Gastrocnemius medialis (tissue), 4 donors: Measurements from ENCODE around the gene EHD2. TPM values are rescaled to one million over a fixed set of nuclear protein-coding genes. Genes with fewer than 3 reads are reported as not detected.
A peak's percentile ranks its signal among the peaks of the same experiment; 100 is the strongest.

Experiments
- ATAC-seq, 2 donors: fragments of 150-250 bp; one replicate each; pipeline ENCODE4 v1.9.1; 2016
- DNase-seq, 2 donors: peaks; one replicate each; pipeline ENCODE4 v3.0.0-alpha.2; 2019
- H3K27ac ChIP-seq, 4 donors: fragments of 200-600 bp; sonication (generic); 1 replicate in 1 of 4; 2 replicates in 3 of 4; pipeline ENCODE4 v1.5.1; 2016 to 2018; ENCODE audit warnings: mild to moderate bottlenecking in 2 of 4, moderate library complexity in 1 of 4
- H3K27me3 ChIP-seq, 3 donors: fragments of 200-600 bp; sonication (generic) in 2 of 3; 1 replicate in 1 of 3; 2 replicates in 2 of 3; pipeline versions ENCODE4 v1.5.1 to v1.6.0; 2016 to 2019; ENCODE audit warnings: mild to moderate bottlenecking in 1 of 3, moderate library complexity in 1 of 3
- H3K36me3 ChIP-seq, 2 donors: fragments of 200-600 bp; sonication (generic) in 1 of 2; one replicate each; pipeline ENCODE4 v1.5.1; 2017 to 2018
- H3K4me1 ChIP-seq, 2 donors: fragments of 200-600 bp; sonication (generic) in 1 of 2; one replicate each; pipeline ENCODE4 v1.5.1; 2016 to 2017; ENCODE audit warnings: mild to moderate bottlenecking in 2 of 2
- H3K4me3 ChIP-seq, 4 donors: fragments of 200-600 bp; sonication (generic) in 3 of 4; 1 replicate in 1 of 4; 2 replicates in 3 of 4; pipeline ENCODE4 v1.5.1; 2016 to 2019; ENCODE audit warnings: mild to moderate bottlenecking in 2 of 4
- H3K9me3 ChIP-seq, 3 donors: fragments of 200-600 bp; sonication (generic) in 2 of 3; 1 replicate in 1 of 3; 2 replicates in 2 of 3; pipeline ENCODE4 v1.5.1; 2016 to 2019
- POLR2A ChIP-seq, 2 donors: fragments of 450-650 bp; IDR thresholded peaks; one replicate each; pipeline ENCODE4 v1.6.1; 2017; ENCODE audit warnings: antibody characterized with exemption in 2 of 2, mild to moderate bottlenecking in 2 of 2, moderate library complexity in 2 of 2
- in situ Hi-C, 4 donors: fragments of 200-750 bp; cut with MboI; loops; one replicate each; pipeline versions ENCODE4 v1.15.0 to v1.8.0; 2017; ENCODE audit warnings: low sequenced_read_pairs in 4 of 4
- intact Hi-C: fragments of 100-400 bp; cut with DNase I; formaldehyde crosslinking; loops from one replicate; pipeline ENCODE4 v1.15.1; 2023; ENCODE audit warnings: low total_unique reads
- total RNA-seq, 4 donors: library from RNA; depleted of rRNA; stranded (reverse); fragments of >200 nt; gene quantifications; one replicate each; pipeline versions ENCODE4 v1.1.0 to v1.2.3, GENCODE V29; 2016
- TF ChIP-seq, protein P1 (sequence below), 5 experiments: fragments of 450-650 bp in 3 of 5; fragments of 200-600 bp in 2 of 5; sonication (generic) in 2 of 5; IDR thresholded peaks in 4 of 5; conservative IDR thresholded peaks in 1 of 5; 1 replicate in 4 of 5; 2 replicates in 1 of 5; pipeline ENCODE4 v1.5.1; 2016 to 2019; ENCODE audit warnings: antibody characterized with exemption in 5 of 5, mild to moderate bottlenecking in 3 of 5, moderate library complexity in 3 of 5

EHD2 gene
- total RNA-seq, 4 donors from 2014 or later = 10.9 to 46.6 (median 33.8) TPM

DNA sequence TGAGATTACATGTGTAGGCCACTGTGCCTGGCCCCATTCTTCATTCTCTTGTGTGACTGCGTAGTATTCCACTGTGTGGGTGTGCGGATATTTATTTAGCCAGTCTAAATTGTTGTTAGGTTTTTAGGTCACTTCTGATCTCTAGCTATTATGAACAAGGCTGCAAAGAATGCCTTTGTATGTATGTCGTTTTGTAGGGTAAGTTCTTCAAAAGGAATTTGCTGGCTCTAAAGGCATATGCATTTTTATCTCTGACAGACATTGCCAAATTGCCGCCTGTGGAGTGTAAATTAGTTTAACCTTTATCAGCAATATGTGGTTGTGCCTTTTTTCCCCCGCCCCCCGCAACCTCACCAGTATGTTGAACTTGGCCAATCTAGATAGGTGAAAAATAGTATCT, 30.3 kb upstream of the EHD2 start:
- H3K4me1 ChIP-seq = peaks cover 0 to 8% of the 10 kb centered on the region in 2 donors
- H3K36me3 ChIP-seq = peaks cover 0 to 29% of the 10 kb centered on the region in 2 donors
- TF ChIP-seq POLR2A (IDR thresholded peaks at IDR 0.05) = no peak
- TF ChIP-seq, protein P1, sequence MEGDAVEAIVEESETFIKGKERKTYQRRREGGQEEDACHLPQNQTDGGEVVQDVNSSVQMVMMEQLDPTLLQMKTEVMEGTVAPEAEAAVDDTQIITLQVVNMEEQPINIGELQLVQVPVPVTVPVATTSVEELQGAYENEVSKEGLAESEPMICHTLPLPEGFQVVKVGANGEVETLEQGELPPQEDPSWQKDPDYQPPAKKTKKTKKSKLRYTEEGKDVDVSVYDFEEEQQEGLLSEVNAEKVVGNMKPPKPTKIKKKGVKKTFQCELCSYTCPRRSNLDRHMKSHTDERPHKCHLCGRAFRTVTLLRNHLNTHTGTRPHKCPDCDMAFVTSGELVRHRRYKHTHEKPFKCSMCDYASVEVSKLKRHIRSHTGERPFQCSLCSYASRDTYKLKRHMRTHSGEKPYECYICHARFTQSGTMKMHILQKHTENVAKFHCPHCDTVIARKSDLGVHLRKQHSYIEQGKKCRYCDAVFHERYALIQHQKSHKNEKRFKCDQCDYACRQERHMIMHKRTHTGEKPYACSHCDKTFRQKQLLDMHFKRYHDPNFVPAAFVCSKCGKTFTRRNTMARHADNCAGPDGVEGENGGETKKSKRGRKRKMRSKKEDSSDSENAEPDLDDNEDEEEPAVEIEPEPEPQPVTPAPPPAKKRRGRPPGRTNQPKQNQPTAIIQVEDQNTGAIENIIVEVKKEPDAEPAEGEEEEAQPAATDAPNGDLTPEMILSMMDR (IDR thresholded peaks at IDR 0.05 in 4 of 5, conservative IDR thresholded peaks at IDR 0.05 in 1 of 5) = no peak
- intact Hi-C loops (no loop called here), in situ Hi-C loops (no loop called here)
- no peak for DNase-seq
- H3K27me3 ChIP-seq = no peaks in the 10 kb centered on the region
- ATAC-seq = no peak
- no peaks in the 10 kb centered on the region for H3K9me3 ChIP-seq
- H3K4me3 ChIP-seq = no peak overlapping the region
- H3K27ac ChIP-seq = no peak overlapping the region

DNA sequence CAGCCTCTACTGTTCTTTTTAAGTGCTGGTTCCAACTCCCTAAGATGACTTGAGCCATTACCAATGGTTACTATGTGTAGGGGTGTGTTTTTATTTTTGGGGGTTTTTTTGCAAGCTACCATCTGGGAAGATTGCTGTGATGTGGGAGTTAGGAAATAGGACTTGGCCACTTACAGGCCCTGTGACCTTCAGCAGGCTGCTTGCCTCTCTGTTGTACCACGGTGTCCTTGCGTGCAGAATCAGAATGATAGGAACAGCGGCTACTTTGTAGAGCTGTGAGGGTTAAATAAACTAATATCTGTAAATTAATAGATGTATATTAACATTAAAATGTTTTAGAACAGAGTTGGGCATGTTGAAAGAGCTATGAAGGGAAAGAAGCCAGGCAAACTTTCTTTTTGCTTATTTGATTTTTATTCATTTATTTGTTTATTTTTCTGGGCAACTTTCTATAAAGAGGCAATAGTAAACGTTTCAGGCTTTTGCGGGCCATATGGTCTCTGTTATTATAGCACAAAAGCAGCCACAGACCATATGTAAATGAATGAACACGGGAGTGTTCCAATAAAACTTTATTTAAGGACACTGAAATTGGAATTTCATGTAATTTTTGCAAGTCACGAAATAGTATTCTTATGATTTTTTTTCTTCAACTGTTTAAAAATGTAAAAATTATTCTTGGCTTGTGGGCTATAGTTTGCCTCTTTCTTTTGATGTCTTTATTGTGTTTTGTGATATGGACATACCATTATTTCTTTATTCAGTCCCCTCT, 26.4 kb upstream of the EHD2 start:
- intact Hi-C loops (no loop called here), in situ Hi-C loops (no loop called here)

DNA sequence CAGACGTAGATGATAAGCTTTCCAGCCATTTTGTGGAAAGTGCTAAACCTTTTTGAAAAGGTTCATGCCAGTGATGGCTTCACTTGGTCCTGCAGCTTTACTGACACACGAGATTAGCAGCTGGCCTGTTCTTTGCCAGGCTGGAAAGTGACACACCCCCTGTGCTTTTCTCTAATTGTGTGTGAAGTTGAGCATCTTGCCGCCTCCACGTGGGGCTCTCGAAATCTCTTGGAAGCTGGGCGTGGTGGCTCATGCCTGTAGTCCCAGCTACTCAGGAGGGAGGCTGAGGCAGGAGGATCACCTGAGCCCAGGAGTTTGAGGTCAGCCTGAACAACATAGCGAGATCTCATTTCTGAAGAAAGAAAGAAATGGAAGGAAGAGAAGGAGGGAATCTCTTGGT, 25.3 kb upstream of the EHD2 start:
- Histone ChIP-seq H3K9me3 (no peaks in the 10 kb centered on the region), H3K27me3 (no peaks in the 10 kb centered on the region), H3K4me1 (peaks cover 13 to 18% of the 10 kb centered on the region in 2 donors), H3K27ac (peak overlapping the region in 3 of 4 donors; percentile 9 to 43 (median 26)), H3K36me3 (peaks cover 3 to 14% of the 10 kb centered on the region in 2 donors), H3K4me3 (no peak overlapping the region)
- TF ChIP-seq, protein P1 (IDR thresholded peaks at IDR 0.05 in 4 of 5, conservative IDR thresholded peaks at IDR 0.05 in 1 of 5) = no peak
- no peak for TF ChIP-seq POLR2A (IDR thresholded peaks at IDR 0.05)
- in situ Hi-C loops = no loop called here
- ATAC-seq (no peak), DNase-seq (peak in 1 of 2 donors; percentile 21)
- intact Hi-C loops = no loop called here

More for the DNA sequence above, 26.4 kb upstream of the EHD2 start:
- Histone ChIP-seq H3K27ac (peak overlapping the region in 1 of 4 donors; percentile 43), H3K4me1 (peaks cover 7 to 14% of the 10 kb centered on the region in 2 donors), H3K4me3 (no peak overlapping the region), H3K9me3 (no peaks in the 10 kb centered on the region), H3K27me3 (no peaks in the 10 kb centered on the region), H3K36me3 (peaks cover 3 to 19% of the 10 kb centered on the region in 2 donors)
- DNase-seq (no peak), ATAC-seq (no peak)
- TF ChIP-seq, protein P1 (IDR thresholded peaks at IDR 0.05 in 4 of 5, conservative IDR thresholded peaks at IDR 0.05 in 1 of 5) = no peak
- no peak for TF ChIP-seq POLR2A (IDR thresholded peaks at IDR 0.05)

DNA sequence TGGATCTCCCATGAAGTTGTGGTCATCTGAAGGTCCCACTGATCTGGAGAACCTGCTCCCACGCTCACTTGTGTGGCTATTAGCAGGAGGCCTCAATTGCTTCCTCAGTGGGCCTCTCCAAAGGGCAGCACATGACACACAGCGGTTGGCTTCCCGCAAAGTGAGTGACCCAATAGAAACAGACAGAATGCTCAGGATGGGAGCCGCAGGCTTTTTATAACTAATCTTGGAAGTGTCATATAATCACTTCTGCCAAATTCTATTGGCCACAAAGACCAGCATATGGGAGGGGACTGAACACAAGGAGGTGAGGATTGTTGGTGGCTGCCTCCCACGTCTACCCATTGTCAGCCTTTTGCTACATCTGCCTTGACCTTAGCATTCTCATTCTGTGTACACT, 22.1 kb upstream of the EHD2 start:
- Histone ChIP-seq H3K9me3 (no peaks in the 10 kb centered on the region), H3K4me1 (peaks cover 11 to 18% of the 10 kb centered on the region in 2 donors), H3K4me3 (no peak overlapping the region), H3K36me3 (peaks cover 3 to 12% of the 10 kb centered on the region in 2 donors), H3K27ac (peak overlapping the region; percentile 73 to 78 (median 74)), H3K27me3 (no peaks in the 10 kb centered on the region)
- in situ Hi-C loops = loop anchor here in 3 of 4 donors (10.0 kb wide), 3 partner anchors 86 to 176 kb away; partner anchors contain the start of genes BICRA (in 1 of the 3) and NAPA (in 1 of the 3)
- intact Hi-C loops = loop anchor here (10.0 kb wide), 1 partner anchor 416 kb away; the partner anchor contains the start of gene INAFM1
- DNase-seq (no peak), ATAC-seq (no peak)
- TF ChIP-seq, protein P1 (IDR thresholded peaks at IDR 0.05 in 4 of 5, conservative IDR thresholded peaks at IDR 0.05 in 1 of 5) = no peak
